ENCODE measurements around the gene NAA40.

The NAA40 gene

GRCh38 chr11:63997104-63997700 lies 58.4 kb downstream of the NAA40 start:
- peaks cover 5% of the 10 kb centered on the region for H3K4me1 ChIP-seq
- no peaks in the 10 kb centered on the region for H3K27me3 ChIP-seq
- no peak overlapping the region for H3K4me3 ChIP-seq (ENCODE audit: low read depth, low read length)
- no peak for DNase-seq
- no peak for TF ChIP-seq CTCF (IDR thresholded peaks at IDR 0.05; ENCODE audit: low read depth, low read length)
- H3K9me3 ChIP-seq, result no peaks in the 10 kb centered on the region
- H3K36me3 ChIP-seq, result peaks cover 14% of the 10 kb centered on the region

- no peak for DNase-seq
- Histone ChIP-seq H3K4me1 (peaks cover 5% of the 10 kb centered on the region), H3K36me3 (peaks cover 14% of the 10 kb centered on the region), H3K9me3 (no peaks in the 10 kb centered on the region), H3K27me3 (no peaks in the 10 kb centered on the region), H3K4me3 (ENCODE audit: low read depth, low read length) (no peak overlapping the region)
- TF ChIP-seq CTCF (IDR thresholded peaks at IDR 0.05; ENCODE audit: low read depth, low read length), result no peak
Observed at GRCh38 chr11:63997801-63998337, 59.1 kb downstream of the NAA40 start.

GRCh38 chr11:63998558-63999348 lies 60.0 kb downstream of the NAA40 start:
- H3K27me3 ChIP-seq, result no peaks in the 10 kb centered on the region
- H3K9me3 ChIP-seq, result no peaks in the 10 kb centered on the region
- no peak for TF ChIP-seq CTCF (IDR thresholded peaks at IDR 0.05; ENCODE audit: low read depth, low read length)
- H3K4me1 ChIP-seq, result peaks cover 5% of the 10 kb centered on the region
- DNase-seq, result no peak
- no peak overlapping the region for H3K4me3 ChIP-seq (ENCODE audit: low read depth, low read length)
- peaks cover 14% of the 10 kb centered on the region for H3K36me3 ChIP-seq

- peak; percentile 80 for DNase-seq
Observed at GRCh38 chr11:63999349-64000025, 60.7 kb downstream of the NAA40 start.

GRCh38 chr11:64000026-64000739 lies 61.4 kb downstream of the NAA40 start:
- Histone ChIP-seq H3K4me3 (ENCODE audit: low read depth, low read length) (no peak overlapping the region), H3K9me3 (no peaks in the 10 kb centered on the region), H3K27me3 (no peaks in the 10 kb centered on the region), H3K4me1 (peaks cover 5% of the 10 kb centered on the region), H3K36me3 (peaks cover 14% of the 10 kb centered on the region)
- no peak for TF ChIP-seq CTCF (IDR thresholded peaks at IDR 0.05; ENCODE audit: low read depth, low read length)
- no peak for DNase-seq

More at GRCh38 chr11:63999349-64000025, 60.7 kb downstream of the NAA40 start:
- peaks cover 14% of the 10 kb centered on the region for H3K36me3 ChIP-seq
- no peak for TF ChIP-seq CTCF (IDR thresholded peaks at IDR 0.05; ENCODE audit: low read depth, low read length)
- H3K9me3 ChIP-seq, result no peaks in the 10 kb centered on the region
- H3K4me1 ChIP-seq, result peaks cover 5% of the 10 kb centered on the region
- H3K4me3 ChIP-seq (ENCODE audit: low read depth, low read length), result no peak overlapping the region
- H3K27me3 ChIP-seq, result no peaks in the 10 kb centered on the region

All from BE2C (cell line).